Body of pancreas (tissue), 4 donors: Measurements from ENCODE around the gene ZNF652. TPM values are rescaled to one million over a fixed set of nuclear protein-coding genes. Genes with fewer than 3 reads are reported as not detected.

Experiments
- ATAC-seq: fragments of 150-250 bp; one replicate; pipeline ENCODE4 v1.9.1; 2016
- DNase-seq, 4 donors: peaks; one replicate each; pipeline ENCODE4 v3.0.0-alpha.2; 2019
- H3K27ac ChIP-seq, 4 donors: fragments of 200-600 bp; sonication (generic); 1 replicate in 3 of 4; 2 replicates in 1 of 4; pipeline versions ENCODE4 v1.5.1 to v1.6.1; 2016 to 2019; ENCODE audit warnings: mild to moderate bottlenecking in 1 of 4, mixed read lengths in 1 of 4, moderate library complexity in 1 of 4
- H3K27me3 ChIP-seq, 2 donors: fragments of 200-600 bp; sonication (generic); one replicate each; pipeline ENCODE4 v1.6.0; 2016; ENCODE audit warnings: mild to moderate bottlenecking in 1 of 2
- H3K36me3 ChIP-seq, 2 donors: fragments of 200-600 bp; sonication (generic); replicated peaks in 1 of 2; 2 replicates each; pipeline ENCODE4 v1.5.1; 2016; ENCODE audit warnings: low read depth in 2 of 2; ENCODE audit not compliant: insufficient read depth in 1 of 2
- H3K4me1 ChIP-seq: fragments of 200-600 bp; sonication (generic); one replicate; pipeline ENCODE4 v1.6.0; 2016
- H3K4me3 ChIP-seq, 2 donors: fragments of 200-600 bp; sonication (generic); 1 replicate in 1 of 2; 2 replicates in 1 of 2; pipeline ENCODE4 v1.5.1; 2016 to 2019
- H3K9me3 ChIP-seq, 3 donors: fragments of 200-600 bp; sonication (generic); 1 replicate in 2 of 3; 2 replicates in 1 of 3; pipeline ENCODE4 v1.5.1; 2016
- POLR2A ChIP-seq, 3 donors: fragments of 450-650 bp; IDR thresholded peaks; one replicate each; pipeline ENCODE4 v1.6.1; 2016; ENCODE audit warnings: antibody characterized with exemption in 3 of 3, mild to moderate bottlenecking in 2 of 3
- WGBS, 2 donors: methylation state at CpG; one replicate each; pipeline ENCODE4 v1.1.5; 2017; 5-methylcytosine and 5-hydroxymethylcytosine counted together
- intact Hi-C: fragments of 100-400 bp; cut with DNase I; formaldehyde crosslinking; loops from one replicate; pipeline ENCODE4 v1.15.1; 2023
- total RNA-seq, 2 donors: library from RNA; depleted of rRNA; stranded (reverse); fragments of >200 nt; gene quantifications; one replicate each; pipeline ENCODE4 v1.1.0, GENCODE V29; 2016
- TF ChIP-seq, protein P1 (sequence below), 7 experiments: fragments of 450-650 bp in 4 of 7; fragments of 200-600 bp in 3 of 7; sonication (generic) in 3 of 7; IDR thresholded peaks; one replicate each; pipeline ENCODE4 v1.5.1; 2016 to 2019; ENCODE audit warnings: antibody characterized with exemption in 7 of 7

ZNF652 gene
- total RNA-seq, 2 donors from 2014 or later = 26.4 to 36.1 TPM

DNA sequence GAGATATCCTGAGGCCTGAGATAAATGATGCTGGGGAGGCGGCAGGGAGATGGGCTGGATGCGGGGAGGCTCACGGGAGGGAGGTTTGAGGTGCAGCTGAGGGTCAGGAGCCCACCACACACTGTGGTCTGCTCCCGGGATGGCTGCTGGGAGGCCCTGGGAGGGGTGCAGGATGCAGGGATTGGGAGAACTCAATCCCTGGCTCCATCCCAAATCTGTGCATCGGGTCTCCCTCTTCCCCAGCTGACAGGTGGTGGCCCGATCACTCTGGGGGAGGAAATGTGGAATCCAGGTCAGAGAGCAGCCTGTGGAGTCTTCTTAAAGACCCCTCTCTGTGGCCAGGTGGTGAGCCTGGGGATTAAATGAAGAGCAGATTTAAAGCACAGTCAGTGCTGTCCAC lies 40.7 kb upstream of the ZNF652 start:
- Histone ChIP-seq H3K27me3 (no peaks in the 10 kb centered on the region), H3K36me3 (peaks cover 0 to 32% of the 10 kb centered on the region in 2 donors), H3K4me3 (no peak overlapping the region), H3K4me1 (peaks cover under 1% of the 10 kb centered on the region), H3K27ac (no peak overlapping the region), H3K9me3 (no peaks in the 10 kb centered on the region)
- no peak for TF ChIP-seq POLR2A (IDR thresholded peaks at IDR 0.05)
- WGBS, 2 donors = 78 to 83% methylated on average over 5 to 6 of the region's 6 CpGs
- intact Hi-C loops = loop anchor here (10.0 kb wide), 1 partner anchor 152 kb away; no protein-coding TSS in a partner anchor
- ATAC-seq (no peak), DNase-seq (no peak)

DNA sequence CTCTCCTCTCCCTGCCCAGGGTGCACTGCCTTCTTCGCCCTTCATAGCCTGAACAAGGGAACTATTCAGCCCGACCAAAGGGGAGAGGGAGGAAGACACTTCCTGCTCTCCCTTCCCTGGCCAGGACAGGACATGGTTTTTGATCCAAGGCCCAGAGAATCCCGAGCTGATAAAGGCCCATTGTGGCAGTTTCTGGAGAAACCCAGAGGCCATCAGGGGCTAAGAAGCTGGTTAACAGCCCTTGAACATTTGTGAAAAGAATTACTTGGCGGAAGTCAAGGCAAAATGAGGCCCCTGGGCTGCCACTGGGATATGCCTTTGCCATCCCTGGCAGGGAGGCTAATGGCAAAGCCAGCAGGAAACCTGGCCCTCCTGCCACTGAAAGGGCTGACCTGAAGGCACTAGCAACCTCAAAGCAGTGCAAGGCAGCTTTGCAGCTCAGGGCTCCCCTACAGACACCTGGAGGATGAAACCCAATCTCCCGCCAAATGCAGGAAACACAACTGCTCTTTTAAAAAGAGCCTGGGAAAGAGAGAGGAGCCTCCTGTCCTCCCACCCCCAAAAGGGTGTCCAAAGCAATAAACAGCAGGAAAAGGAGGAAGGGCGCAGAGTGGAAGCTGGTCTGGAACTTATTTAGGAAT lies 40.0 kb upstream of the ZNF652 start:
- Histone ChIP-seq H3K27ac (no peak overlapping the region), H3K9me3 (no peaks in the 10 kb centered on the region), H3K36me3 (peaks cover 0 to 30% of the 10 kb centered on the region in 2 donors), H3K27me3 (no peaks in the 10 kb centered on the region), H3K4me1 (no peaks in the 10 kb centered on the region), H3K4me3 (no peak overlapping the region)
- 60 to 80% methylated on average over 5 to 6 of the region's 6 CpGs for WGBS, 2 donors
- ATAC-seq (no peak), DNase-seq (no peak)
- TF ChIP-seq POLR2A (IDR thresholded peaks at IDR 0.05) = no peak
- TF ChIP-seq, protein P1, sequence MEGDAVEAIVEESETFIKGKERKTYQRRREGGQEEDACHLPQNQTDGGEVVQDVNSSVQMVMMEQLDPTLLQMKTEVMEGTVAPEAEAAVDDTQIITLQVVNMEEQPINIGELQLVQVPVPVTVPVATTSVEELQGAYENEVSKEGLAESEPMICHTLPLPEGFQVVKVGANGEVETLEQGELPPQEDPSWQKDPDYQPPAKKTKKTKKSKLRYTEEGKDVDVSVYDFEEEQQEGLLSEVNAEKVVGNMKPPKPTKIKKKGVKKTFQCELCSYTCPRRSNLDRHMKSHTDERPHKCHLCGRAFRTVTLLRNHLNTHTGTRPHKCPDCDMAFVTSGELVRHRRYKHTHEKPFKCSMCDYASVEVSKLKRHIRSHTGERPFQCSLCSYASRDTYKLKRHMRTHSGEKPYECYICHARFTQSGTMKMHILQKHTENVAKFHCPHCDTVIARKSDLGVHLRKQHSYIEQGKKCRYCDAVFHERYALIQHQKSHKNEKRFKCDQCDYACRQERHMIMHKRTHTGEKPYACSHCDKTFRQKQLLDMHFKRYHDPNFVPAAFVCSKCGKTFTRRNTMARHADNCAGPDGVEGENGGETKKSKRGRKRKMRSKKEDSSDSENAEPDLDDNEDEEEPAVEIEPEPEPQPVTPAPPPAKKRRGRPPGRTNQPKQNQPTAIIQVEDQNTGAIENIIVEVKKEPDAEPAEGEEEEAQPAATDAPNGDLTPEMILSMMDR (IDR thresholded peaks at IDR 0.05) = no peak
- intact Hi-C loops = loop anchor here (10.0 kb wide), 1 partner anchor 153 kb away; no protein-coding TSS in a partner anchor

DNA sequence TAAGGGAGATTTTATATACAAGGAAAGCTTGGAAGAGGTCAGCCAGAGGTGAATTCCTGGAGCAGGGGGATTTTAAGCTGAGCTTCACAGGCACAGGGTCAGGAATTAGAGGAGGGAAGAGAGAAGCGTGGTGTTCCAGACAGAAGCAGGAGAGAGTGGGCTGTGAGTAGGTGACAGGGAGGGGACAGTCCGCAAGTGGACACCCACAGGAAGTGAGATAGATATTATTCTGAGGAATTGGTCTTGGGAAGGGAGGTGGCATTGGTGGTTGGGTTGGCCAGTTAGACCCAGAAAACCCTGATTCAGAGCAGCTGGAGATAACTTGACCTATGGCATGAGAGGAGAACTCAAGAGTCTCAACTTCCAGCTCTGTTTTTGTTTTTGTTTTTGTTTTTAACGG lies 37.9 kb upstream of the ZNF652 start:
- Histone ChIP-seq H3K4me3 (no peak overlapping the region), H3K27ac (no peak overlapping the region), H3K36me3 (peaks cover 0 to 12% of the 10 kb centered on the region in 2 donors), H3K9me3 (no peaks in the 10 kb centered on the region), H3K4me1 (peaks cover under 1% of the 10 kb centered on the region), H3K27me3 (no peaks in the 10 kb centered on the region)
- no peak for DNase-seq
- TF ChIP-seq, protein P1 (IDR thresholded peaks at IDR 0.05) = no peak
- TF ChIP-seq POLR2A (IDR thresholded peaks at IDR 0.05) = no peak
- 62 to 80% methylated on average over 3 of the region's 3 CpGs for WGBS, 2 donors
- intact Hi-C loops = loop anchor here (10.0 kb wide), 1 partner anchor 155 kb away; no protein-coding TSS in a partner anchor
- ATAC-seq = no peak

DNA sequence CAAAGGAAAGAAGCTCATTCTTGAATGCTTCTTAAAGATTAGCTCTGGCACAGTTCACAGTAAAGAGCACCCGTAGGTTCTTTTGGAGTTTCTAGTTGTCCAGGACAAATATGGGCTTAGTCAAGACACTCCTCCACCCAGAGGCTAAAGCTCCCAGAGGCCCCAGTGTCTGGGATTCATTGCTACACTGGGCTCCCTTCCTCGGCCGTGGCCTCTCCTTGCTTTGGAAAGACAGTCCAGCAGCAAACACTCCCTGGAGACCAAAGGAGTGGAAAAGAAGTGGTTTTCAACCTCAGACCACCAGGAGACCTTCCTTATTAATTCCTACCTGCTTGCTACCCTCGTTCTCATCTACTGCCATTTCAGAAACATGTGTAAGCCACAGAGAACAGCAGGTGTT lies 35.5 kb upstream of the ZNF652 start:
- intact Hi-C loops = no loop called here
- H3K36me3 ChIP-seq = no peaks in the 10 kb centered on the region
- TF ChIP-seq POLR2A (IDR thresholded peaks at IDR 0.05) = no peak
- TF ChIP-seq, protein P1 (IDR thresholded peaks at IDR 0.05) = no peak
- no peak overlapping the region for H3K27ac ChIP-seq
- no peak overlapping the region for H3K4me3 ChIP-seq
- H3K4me1 ChIP-seq = peaks cover 4% of the 10 kb centered on the region
- no peaks in the 10 kb centered on the region for H3K27me3 ChIP-seq
- no peaks in the 10 kb centered on the region for H3K9me3 ChIP-seq
- DNase-seq = no peak
- WGBS, 2 donors = 35 to 47% methylated on average over 4 of the region's 4 CpGs
- no peak for ATAC-seq

DNA sequence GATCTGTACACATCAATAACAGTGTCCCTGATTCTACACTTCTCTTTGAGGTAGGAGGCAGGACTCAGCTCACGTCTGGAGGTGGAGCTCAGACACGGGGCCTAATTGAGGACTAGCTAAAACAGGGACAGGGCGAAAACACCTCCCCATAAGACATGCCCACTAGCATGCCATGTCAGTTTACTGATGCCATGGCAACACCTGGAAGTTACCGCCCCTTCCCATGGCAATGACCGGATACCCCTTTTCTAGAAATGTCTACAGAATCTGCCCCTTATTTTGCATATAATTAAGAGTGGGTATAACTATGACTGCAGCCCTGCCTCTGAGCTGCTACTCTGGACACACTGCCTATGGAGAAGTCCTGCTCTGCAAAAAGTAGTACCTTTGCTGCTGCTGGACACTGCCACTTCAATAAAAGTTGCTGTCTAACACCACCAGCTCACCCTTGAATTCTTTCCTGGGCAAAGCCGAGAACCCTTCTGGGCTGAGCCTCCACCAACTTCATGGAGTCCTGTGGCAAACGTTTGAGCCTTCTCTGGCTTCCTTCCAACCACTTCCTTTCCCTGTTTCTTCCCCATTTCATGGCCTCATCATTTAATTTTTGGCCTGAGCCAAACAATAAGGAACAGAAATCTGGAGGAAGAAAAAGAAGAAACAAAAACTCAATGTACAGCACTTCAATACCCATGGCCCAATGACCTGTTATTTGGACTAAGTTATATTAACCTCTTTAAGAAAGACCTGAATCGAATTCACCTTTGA lies 31.6 kb upstream of the ZNF652 start:
- H3K4me1 ChIP-seq = peaks cover 4% of the 10 kb centered on the region
- intact Hi-C loops = loop anchor here (2.0 kb wide), 1 partner anchor 79 kb away; no protein-coding TSS in a partner anchor
- DNase-seq (peak in 1 of 4 donors; percentile 23), ATAC-seq (no peak)
- 69 to 79% methylated on average over 8 of the region's 8 CpGs for WGBS, 2 donors
- no peaks in the 10 kb centered on the region for H3K9me3 ChIP-seq
- no peak overlapping the region for H3K27ac ChIP-seq
- no peak overlapping the region for H3K4me3 ChIP-seq
- no peaks in the 10 kb centered on the region for H3K36me3 ChIP-seq
- H3K27me3 ChIP-seq = no peaks in the 10 kb centered on the region
- TF ChIP-seq, protein P1 (IDR thresholded peaks at IDR 0.05) = no peak
- no peak for TF ChIP-seq POLR2A (IDR thresholded peaks at IDR 0.05)
